GM18505 (cell line): ENCODE measurements around the gene CDK5R1.

Experiments used
- ATAC-seq: cut with Tn5 transposase; IDR thresholded peaks from one replicate; pipeline ENCODE4 v1.9.1; 2021; ENCODE audit not compliant: unreplicated experiment
- POLR2A ChIP-seq: IDR thresholded peaks from 4 replicates; pipeline ENCODE4 v1.6.1; 2011; ENCODE audit warnings: borderline replicate concordance; ENCODE audit not compliant: insufficient read depth, insufficient read length; ENCODE audit errors: extremely low read depth

The CDK5R1 gene

DNA sequence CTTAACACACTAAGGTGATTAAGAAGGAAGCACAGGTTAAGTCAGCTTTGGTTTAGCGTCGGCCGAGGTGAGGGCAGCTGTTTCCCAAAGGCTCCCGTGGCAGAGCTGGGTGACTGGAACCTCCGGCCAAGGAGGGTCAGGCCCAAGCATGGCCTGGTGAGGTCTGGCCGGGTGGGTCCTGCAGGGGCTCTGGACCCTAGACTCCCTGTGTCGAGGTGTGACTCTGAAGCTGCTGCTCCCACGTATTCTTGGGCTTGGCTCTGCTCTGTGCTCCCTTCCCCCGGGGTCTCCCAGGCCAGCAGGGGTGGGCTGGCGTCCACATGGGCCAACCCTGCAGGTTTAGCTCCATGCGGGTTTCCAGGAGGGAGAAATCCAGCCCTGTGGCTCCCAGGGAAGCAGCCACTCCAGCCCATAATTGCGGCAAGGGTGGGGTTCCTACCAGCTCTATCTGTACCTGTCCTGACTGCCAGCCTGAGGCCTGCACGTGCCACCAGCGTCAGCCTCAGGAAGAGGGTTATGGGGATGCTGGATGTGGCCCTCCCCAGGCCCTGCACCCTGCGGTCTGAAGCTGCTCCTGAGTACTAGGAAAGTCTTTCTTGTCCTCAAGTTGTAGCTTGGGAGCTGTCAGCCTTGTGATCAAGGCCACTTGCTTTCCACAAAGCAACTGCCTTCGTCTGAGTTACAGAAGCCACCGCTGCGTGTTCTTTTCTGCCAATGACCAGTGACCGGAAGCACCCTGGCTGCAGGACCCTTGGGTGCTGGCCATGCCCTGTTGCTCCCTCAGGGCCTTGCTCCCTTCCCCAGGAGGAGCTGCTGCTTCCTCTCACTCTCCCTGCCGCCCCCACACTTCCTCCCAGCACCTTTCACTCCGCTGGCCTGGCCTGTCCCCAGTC, 4.8 kb downstream of the CDK5R1 start:
- peak; percentile 57 for TF ChIP-seq POLR2A
- no peak for ATAC-seq

DNA sequence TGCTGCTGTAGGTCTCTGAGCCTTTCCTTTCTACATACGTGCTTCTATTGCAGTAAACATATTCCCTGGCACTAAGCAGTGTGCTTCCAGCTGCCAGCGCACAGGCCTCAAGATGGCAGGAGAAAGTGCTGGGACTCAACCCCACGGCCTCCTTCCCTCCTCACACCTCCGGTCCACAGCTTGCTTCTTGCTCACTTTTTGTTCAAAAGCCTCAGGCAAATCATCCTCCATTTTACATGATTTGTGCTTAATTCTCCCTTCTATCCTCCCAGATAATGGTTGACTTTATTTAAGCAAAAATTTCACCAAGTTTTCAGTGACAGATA, 5.4 kb downstream of the CDK5R1 start:
- no peak for ATAC-seq

GRCh38 chr17:32492648-32493289, 6.0 kb downstream of the CDK5R1 start:
- TF ChIP-seq POLR2A: no peak
- no peak for ATAC-seq

More for the DNA sequence above, 5.4 kb downstream of the CDK5R1 start:
- TF ChIP-seq POLR2A: no peak

DNA sequence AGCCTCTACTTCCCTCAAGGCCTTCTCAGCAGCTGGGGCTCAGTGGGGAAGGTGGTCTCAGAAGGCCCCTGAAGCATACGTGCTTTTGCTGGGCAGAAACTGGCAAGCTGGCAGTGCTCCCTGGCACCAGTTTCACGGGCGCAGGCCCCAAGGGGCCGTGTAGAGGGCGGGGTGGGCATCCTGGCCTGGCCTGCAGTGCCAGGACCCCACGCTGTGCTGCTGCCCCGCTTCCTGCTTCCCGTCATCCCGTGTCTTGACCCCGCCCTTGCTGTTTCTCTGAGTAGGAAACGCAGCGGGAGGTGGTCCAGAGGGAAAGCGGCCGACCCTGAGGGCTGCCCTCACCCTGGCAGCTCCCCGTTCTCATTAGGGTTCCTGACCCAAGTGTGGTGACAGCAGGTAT, 6.8 kb downstream of the CDK5R1 start:
- no peak for ATAC-seq
- no peak for TF ChIP-seq POLR2A

DNA sequence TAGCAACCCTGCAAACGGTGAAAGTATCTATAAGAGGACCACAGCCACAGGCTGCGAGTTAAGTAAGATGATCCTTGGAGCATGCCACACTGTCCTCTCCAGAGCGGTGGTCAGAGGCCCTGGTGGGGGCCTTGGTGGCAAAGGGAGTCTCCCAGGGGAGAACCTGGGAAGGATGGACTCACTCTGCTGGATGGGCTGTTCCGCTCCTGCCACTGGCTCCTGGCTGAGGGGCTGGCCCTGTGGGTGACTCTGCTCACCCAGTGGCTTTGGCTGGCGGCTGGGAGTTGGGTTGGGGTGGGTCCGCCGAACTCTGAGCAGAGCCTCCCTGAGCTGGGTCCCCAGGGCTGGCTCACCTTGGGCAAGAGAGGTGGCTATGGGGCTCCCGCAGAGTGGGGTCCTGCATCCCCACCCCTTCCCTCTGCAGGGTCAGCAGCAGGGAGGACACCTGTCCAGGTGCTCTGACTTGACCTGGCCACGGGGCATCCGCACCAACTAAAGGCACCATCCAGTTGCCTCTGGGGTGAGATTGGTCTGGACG, 7.3 kb downstream of the CDK5R1 start:
- no peak for TF ChIP-seq POLR2A
- no peak for ATAC-seq

- ATAC-seq: no peak
- no peak for TF ChIP-seq POLR2A
Observed at GRCh38 chr17:32494621-32495358, 8.0 kb downstream of the CDK5R1 start.

GRCh38 chr17:32495359-32496231, 8.8 kb downstream of the CDK5R1 start:
- no peak for ATAC-seq
- no peak for TF ChIP-seq POLR2A

DNA sequence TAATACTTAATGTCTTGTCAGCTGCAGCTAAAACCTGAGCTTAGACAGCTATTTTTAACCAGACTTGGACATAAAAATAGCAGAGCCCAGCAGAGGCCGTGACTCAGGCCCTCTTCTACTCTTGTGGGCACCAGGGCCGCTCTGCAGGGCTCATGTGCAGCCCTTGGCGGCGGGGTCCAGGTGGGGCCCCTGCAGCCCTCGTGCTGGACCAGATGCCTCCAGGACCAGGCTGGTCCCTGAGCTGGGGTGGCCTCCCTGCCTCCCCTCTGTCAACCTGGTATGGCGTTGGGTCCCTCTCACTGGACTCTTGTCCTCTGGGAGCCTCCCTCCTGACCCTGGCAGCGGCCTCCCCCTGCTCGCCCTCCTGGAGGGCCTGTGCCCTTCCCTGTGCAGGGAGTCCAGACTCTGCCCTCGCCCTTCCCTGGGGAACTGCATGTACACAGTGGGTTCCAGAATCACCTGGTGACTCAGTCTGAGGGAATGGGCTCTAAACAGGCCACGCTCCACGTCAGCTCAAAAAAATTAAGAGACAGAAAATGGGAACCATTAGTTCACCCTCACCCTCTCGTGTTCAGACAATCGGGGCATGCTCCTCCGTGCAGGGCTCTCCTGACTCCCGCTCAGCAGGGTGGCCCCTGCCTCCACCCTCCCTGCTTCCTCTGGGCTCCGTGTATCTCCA, 9.7 kb downstream of the CDK5R1 start:
- no peak for ATAC-seq
- no peak for TF ChIP-seq POLR2A

DNA sequence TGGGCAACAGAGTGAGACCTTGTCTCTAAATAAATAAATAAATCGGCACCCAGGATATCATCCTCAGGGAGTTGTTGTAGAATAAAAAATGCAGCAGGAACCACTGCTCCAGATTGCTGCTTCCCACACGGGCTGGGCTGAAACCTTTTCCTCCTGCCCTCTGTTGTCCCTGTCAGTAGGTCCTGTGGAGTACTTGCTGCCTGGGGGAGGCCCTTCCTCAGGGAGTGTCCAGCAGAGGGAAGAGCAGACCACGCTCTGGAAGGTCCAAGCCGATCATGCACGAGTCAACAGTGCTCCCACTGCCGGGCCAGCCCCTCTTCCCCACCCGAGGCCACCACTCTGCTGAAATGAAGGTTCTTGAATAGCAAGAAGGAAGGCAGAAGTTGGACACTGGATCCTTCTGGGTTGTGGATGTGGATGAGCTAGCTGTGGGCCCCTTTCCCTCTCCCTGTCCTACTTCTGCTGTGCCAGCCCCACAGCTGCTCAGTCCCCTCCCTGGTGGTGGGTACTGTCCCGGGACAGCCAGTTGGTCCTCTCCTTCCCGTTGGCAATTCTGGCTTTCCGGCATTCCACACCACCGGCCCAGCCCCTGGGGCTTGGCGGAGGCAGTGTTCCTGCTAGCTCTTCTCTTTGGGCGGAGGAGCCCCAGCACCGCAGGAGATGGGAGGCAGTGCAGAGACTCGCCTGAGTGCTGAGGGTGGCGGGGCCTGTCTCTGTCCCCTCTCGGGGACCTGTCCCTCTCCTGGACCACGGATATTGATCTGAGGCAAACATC, 10.8 kb downstream of the CDK5R1 start:
- TF ChIP-seq POLR2A: no peak
- ATAC-seq: no peak

DNA sequence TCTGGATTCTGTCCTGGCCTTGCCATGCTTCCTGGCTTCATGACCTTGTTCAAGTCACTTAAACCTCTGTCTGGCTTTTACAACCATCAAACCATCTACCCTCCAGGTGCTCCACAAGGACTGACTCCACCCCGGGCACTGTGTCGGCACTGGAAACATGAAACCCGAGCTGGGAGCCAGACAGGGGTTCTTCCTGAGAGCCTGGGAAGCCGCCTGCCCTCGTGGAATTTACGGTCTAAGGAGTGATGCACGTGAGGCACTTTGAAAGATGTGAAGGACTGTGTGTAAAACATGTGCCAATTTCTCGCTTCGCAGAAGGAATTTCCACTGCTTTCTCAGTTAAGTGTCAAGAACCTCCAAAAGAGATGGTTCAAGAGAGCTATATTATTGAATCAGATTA, 11.6 kb downstream of the CDK5R1 start:
- TF ChIP-seq POLR2A: no peak
- no peak for ATAC-seq

- ATAC-seq: no peak
- no peak for TF ChIP-seq POLR2A
Observed at GRCh38 chr17:32502013-32502412, 15.2 kb downstream of the CDK5R1 start.

DNA sequence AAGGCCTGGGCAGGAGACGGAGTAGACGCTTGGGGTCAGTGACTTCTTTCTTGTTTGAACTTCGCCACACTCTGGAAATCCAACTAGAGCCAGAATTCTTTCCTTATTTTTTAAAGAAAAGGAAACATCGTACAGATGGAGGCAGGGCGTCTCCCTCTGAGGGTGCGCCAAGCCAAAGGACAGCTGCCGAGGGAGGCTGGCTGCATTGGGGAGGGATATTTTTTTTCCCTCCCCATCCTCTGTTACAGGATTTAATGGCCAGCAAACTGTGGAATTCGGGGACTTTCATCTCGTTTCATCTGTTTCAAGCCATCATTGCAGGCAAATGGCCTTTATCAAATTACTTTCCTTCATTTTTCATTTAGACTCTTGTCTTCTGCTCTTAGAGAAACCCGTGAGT, 15.9 kb downstream of the CDK5R1 start:
- no peak for TF ChIP-seq POLR2A
- ATAC-seq: no peak
